H1 (cell line): ENCODE data around the gene IREB2. TPM values are rescaled to one million over a fixed set of nuclear protein-coding genes. Genes with fewer than 3 reads are reported as not detected.

Experiments used
- CTCF ChIA-PET: fragments of 300-600 bp; sonication (Branson Sonifier 250); formaldehyde crosslinking; loops from one replicate; lab custom pipeline; 2021; ENCODE audit not compliant: partially characterized antibody; lab: Charles Lee
- POLR2A ChIA-PET: fragments of 300-600 bp; sonication (Branson Sonifier 250); formaldehyde crosslinking; loops from one replicate; lab custom pipeline; 2021; ENCODE audit warnings: inconsistent platforms; ENCODE audit not compliant: partially characterized antibody; lab: Charles Lee
- DNase-seq, 2 experiments: peaks; one replicate each; pipeline versions ENCODE4 v3.0.0 to v3.0.0-alpha.2; 2010 to 2022; ENCODE audit warnings: low spot score in 2 of 2, low read depth in 1 of 2, mixed read lengths in 1 of 2
- FAIRE-seq: peaks from 2 replicates; lab custom pipeline; 2011; peaks lifted over from hg19 to GRCh38; lab: Jason Lieb, UNC
- H2AFZ ChIP-seq: 2 replicates; pipeline ENCODE4 v1.8.1; 2012; ENCODE audit warnings: low read length, inconsistent platforms
- H2AK5ac ChIP-seq: 2 replicates; pipeline ENCODE4 v1.6.1; 2013; ENCODE audit warnings: low read depth, low read length
- H2BK120ac ChIP-seq: replicated peaks from 2 replicates; pipeline ENCODE3; 2013; ENCODE audit warnings: low read depth, low read length, inconsistent platforms
- H2BK12ac ChIP-seq: 2 replicates; pipeline ENCODE4 v1.6.1; 2013; ENCODE audit warnings: low read depth, low read length
- H2BK15ac ChIP-seq: 2 replicates; pipeline ENCODE4 v1.6.1; 2013; ENCODE audit warnings: low read length
- H2BK20ac ChIP-seq: 2 replicates; pipeline ENCODE4 v1.6.1; 2013; ENCODE audit warnings: low read length
- H2BK5ac ChIP-seq: 2 replicates; pipeline ENCODE4 v1.6.1; 2013; ENCODE audit warnings: low read depth, low read length
- H3K14ac ChIP-seq: 2 replicates; pipeline ENCODE4 v1.6.1; 2013; ENCODE audit warnings: inconsistent platforms; ENCODE audit not compliant: insufficient read length
- H3K18ac ChIP-seq: 2 replicates; pipeline ENCODE4 v1.6.1; 2013; ENCODE audit warnings: low read length; ENCODE audit errors: extremely low read depth
- H3K23ac ChIP-seq: 2 replicates; pipeline ENCODE4 v1.6.1; 2013; ENCODE audit warnings: inconsistent platforms; ENCODE audit not compliant: insufficient read length
- H3K23me2 ChIP-seq: 2 replicates; pipeline ENCODE4 v1.6.1; 2013; ENCODE audit warnings: low read depth, low read length
- H3K27ac ChIP-seq: 2 replicates; pipeline ENCODE4 v1.6.1; 2011; ENCODE audit warnings: low read depth, low read length, inconsistent platforms
- H3K27me3 ChIP-seq, 4 experiments: replicated peaks in 1 of 4; 1 replicate in 1 of 4; 2 replicates in 3 of 4; pipeline versions ENCODE4 v1.6.1 to v1.8.1; 2011 to 2013; ENCODE audit warnings: low read length in 3 of 4, mild to moderate bottlenecking in 3 of 4, inconsistent platforms in 2 of 4, mixed read lengths in 2 of 4, moderate library complexity in 1 of 4; ENCODE audit not compliant: control insufficient read depth in 3 of 4, insufficient read depth in 3 of 4; ENCODE audit errors: extremely low read depth in 1 of 4
- H3K36me3 ChIP-seq, 4 experiments: 2 replicates each; pipeline versions ENCODE4 v1.6.1 to v1.8.1; 2011 to 2013; ENCODE audit warnings: mild to moderate bottlenecking in 4 of 4, low read length in 3 of 4, moderate library complexity in 2 of 4, control low read depth in 1 of 4, inconsistent platforms in 1 of 4; ENCODE audit not compliant: insufficient read depth in 4 of 4, control insufficient read depth in 2 of 4
- H3K4ac ChIP-seq: replicated peaks from 2 replicates; pipeline ENCODE3; 2013; ENCODE audit warnings: low read length, low read depth, mixed read lengths, inconsistent platforms; ENCODE audit not compliant: insufficient read length
- H3K4me1 ChIP-seq, 4 experiments: replicated peaks in 1 of 4; 1 replicate in 1 of 4; 2 replicates in 3 of 4; pipeline versions ENCODE4 v1.6.1 to v1.8.1; 2011 to 2013; ENCODE audit warnings: low read length in 3 of 4, inconsistent platforms in 2 of 4, mixed read lengths in 1 of 4; ENCODE audit not compliant: insufficient read depth in 4 of 4, control insufficient read depth in 3 of 4
- H3K4me2 ChIP-seq, 2 experiments: 2 replicates each; pipeline versions ENCODE4 v1.6.1 to v1.8.1; 2011 to 2013; ENCODE audit warnings: low read depth in 2 of 2, low read length in 2 of 2, control low read depth in 1 of 2, inconsistent platforms in 1 of 2, mild to moderate bottlenecking in 1 of 2; ENCODE audit not compliant: insufficient read depth in 1 of 2
- H3K4me3 ChIP-seq, 4 experiments: fragments of 200-600, 300-600 bp in 1 of 4; sonication (generic), shearing (Covaris generic), sonication (Bioruptor Twin) in 1 of 4; 2 replicates each; pipeline versions ENCODE4 v1.5.1 to v1.8.1; 2011 to 2016; ENCODE audit warnings: low read length in 4 of 4, low read depth in 3 of 4, control low read depth in 2 of 4, inconsistent platforms in 2 of 4, mild to moderate bottlenecking in 2 of 4, mixed read lengths in 1 of 4, moderate library complexity in 1 of 4; ENCODE audit not compliant: insufficient read depth in 2 of 4; ENCODE audit errors: extremely low read depth in 1 of 4
- H3K56ac ChIP-seq: replicated peaks from 2 replicates; pipeline ENCODE3; 2013; ENCODE audit warnings: low read depth, mild to moderate bottlenecking, mixed read lengths, low read length, inconsistent platforms; ENCODE audit not compliant: insufficient read length
- H3K79me1 ChIP-seq: 2 replicates; pipeline ENCODE4 v1.6.1; 2013; ENCODE audit warnings: low read depth, low read length, control low read depth
- H3K79me2 ChIP-seq, 2 experiments: 2 replicates each; pipeline versions ENCODE4 v1.6.1 to v1.8.1; 2012 to 2013; ENCODE audit warnings: low read length in 2 of 2, mild to moderate bottlenecking in 2 of 2, inconsistent platforms in 1 of 2; ENCODE audit not compliant: insufficient read depth in 2 of 2, control insufficient read depth in 1 of 2
- H3K9ac ChIP-seq, 4 experiments: replicated peaks in 1 of 4; 1 replicate in 1 of 4; 2 replicates in 3 of 4; pipeline versions ENCODE4 v1.6.1 to v1.8.1; 2011 to 2013; ENCODE audit warnings: low read depth in 3 of 4, low read length in 3 of 4, control low read depth in 2 of 4, mild to moderate bottlenecking in 2 of 4, moderate library complexity in 2 of 4, inconsistent platforms in 1 of 4; ENCODE audit errors: extremely low read depth in 1 of 4
- H3K9me3 ChIP-seq, 2 experiments: 2 replicates each; pipeline versions ENCODE4 v1.6.1 to v1.8.1; 2012 to 2013; ENCODE audit warnings: mild to moderate bottlenecking in 2 of 2, moderate library complexity in 2 of 2, control low read depth in 1 of 2, inconsistent platforms in 1 of 2, low read depth in 1 of 2, low read length in 1 of 2, mixed read lengths in 1 of 2; ENCODE audit not compliant: insufficient read depth in 2 of 2
- H4K20me1 ChIP-seq, 2 experiments: replicated peaks in 1 of 2; 2 replicates each; pipeline versions ENCODE3 to v1.8.1; 2011 to 2013; ENCODE audit warnings: inconsistent platforms in 2 of 2, low read length in 2 of 2, mild to moderate bottlenecking in 1 of 2; ENCODE audit not compliant: insufficient read depth in 2 of 2, control insufficient read depth in 1 of 2
- H4K5ac ChIP-seq: 2 replicates; pipeline ENCODE4 v1.6.1; 2013; ENCODE audit warnings: low read length, low read depth, mixed read lengths, inconsistent platforms; ENCODE audit not compliant: insufficient read length
- H4K8ac ChIP-seq: 2 replicates; pipeline ENCODE4 v1.8.0; 2013; ENCODE audit warnings: mild to moderate bottlenecking, moderate library complexity, low read length, inconsistent platforms; ENCODE audit not compliant: insufficient read depth; ENCODE audit errors: extremely low read depth
- H4K91ac ChIP-seq: replicated peaks from 2 replicates; pipeline ENCODE3; 2013; ENCODE audit warnings: low read length, mixed read lengths, inconsistent platforms; ENCODE audit not compliant: insufficient read length
- CEBPB ChIP-seq: IDR thresholded peaks from 2 replicates; pipeline ENCODE4 v1.6.1; 2012; ENCODE audit warnings: low read depth, low read length
- GABPA ChIP-seq: IDR thresholded peaks from 2 replicates; pipeline ENCODE4 v1.6.1; 2011; ENCODE audit warnings: mild to moderate bottlenecking, low read length, moderate library complexity, borderline replicate concordance; ENCODE audit not compliant: insufficient read depth
- MAX ChIP-seq: IDR thresholded peaks from 2 replicates; pipeline ENCODE4 v1.6.1; 2012; ENCODE audit warnings: inconsistent platforms
- PHF8 ChIP-seq: fragments of 200-600 bp; sonication (generic); conservative IDR thresholded peaks from 2 replicates; pipeline ENCODE4 v1.7.1; 2012; ENCODE audit warnings: low read depth, mild to moderate bottlenecking, inconsistent platforms, low read length, moderate library complexity
- RAD21 ChIP-seq, 2 experiments: IDR thresholded peaks in 1 of 2; conservative IDR thresholded peaks in 1 of 2; 2 replicates each; pipeline ENCODE4 v1.6.1; 2011; ENCODE audit warnings: low read depth in 2 of 2, low read length in 2 of 2, improper control_type of control experiment in 1 of 2, inconsistent platforms in 1 of 2, mild to moderate bottlenecking in 1 of 2, moderate library complexity in 1 of 2
- SAP30 ChIP-seq: fragments of 300-600 bp; sonication (generic); IDR thresholded peaks from 2 replicates; pipeline ENCODE4 v1.7.1; 2012; ENCODE audit warnings: low read length, moderate library complexity, mild to moderate bottlenecking, inconsistent platforms; ENCODE audit not compliant: insufficient read depth, insufficient replicate concordance
- SIN3A ChIP-seq, 2 experiments: IDR thresholded peaks in 1 of 2; conservative IDR thresholded peaks in 1 of 2; 2 replicates each; pipeline ENCODE4 v1.6.1; 2011 to 2012; ENCODE audit warnings: low read length in 2 of 2, improper control_type of control experiment in 1 of 2, low read depth in 1 of 2, mild to moderate bottlenecking in 1 of 2
- SP1 ChIP-seq: IDR thresholded peaks from 2 replicates; pipeline ENCODE4 v1.6.1; 2011; ENCODE audit warnings: low read depth, low read length
- TCF12 ChIP-seq: IDR thresholded peaks from 2 replicates; pipeline ENCODE4 v1.6.1; 2011; ENCODE audit warnings: low read depth, mild to moderate bottlenecking, low read length
- TEAD4 ChIP-seq: IDR thresholded peaks from 2 replicates; pipeline ENCODE4 v1.6.1; 2012; ENCODE audit warnings: low read depth, low read length, inconsistent platforms, mixed read lengths
- WGBS, 2 experiments: shearing (Covaris generic) in 1 of 2; methylation state at CpG; one replicate each; pipeline versions ENCODE4 v1.1.6 to v1.1.7; 2013 to 2015; ENCODE audit warnings: low lambda C conversion rate in 2 of 2, mixed read lengths in 2 of 2, inconsistent platforms in 1 of 2, low coverage in 1 of 2, missing lambda C conversion rate in 1 of 2; ENCODE audit not compliant: insufficient replicate concordance in 2 of 2, insufficient coverage in 1 of 2, insufficient read length in 1 of 2; ENCODE audit errors: extremely low coverage in 1 of 2, missing lambda C conversion rate in 1 of 2; 5-methylcytosine and 5-hydroxymethylcytosine counted together
- polyA plus RNA-seq, 7 experiments: library from polyadenylated mRNA; depleted of rRNA in 3 of 7; stranded (reverse) in 5 of 7; unstranded in 2 of 7; fragments of >200 nt in 5 of 7; fragments of 200-250 nt in 2 of 7; gene quantifications; 1 replicate in 5 of 7; 2 replicates in 1 of 7; 4 replicates in 1 of 7; pipeline versions ENCODE4 v1.2.1 to v1.2.3, GENCODE V29; 2011 to 2013; ENCODE audit warnings: missing spikeins in 2 of 7, mixed read lengths in 2 of 7
- total RNA-seq: library from RNA; stranded (reverse); fragmentation: NEBNext Ultra II Directional; extraction: Animal tissue kit (Norgen Biotek cat#: 25700); gene quantifications from 2 replicates; pipeline ENCODE4 v1.2.1, GENCODE V29; 2021

Gene IREB2
- total and polyA plus RNA-seq, 2 of the 8 experiments (the other 6 are each of a cell fraction or from before 2014, with no cell fraction given), result 21.0 to 103 TPM

- peak overlapping the region; percentile 68; the same call in 1 of the 2 replicates for H2AFZ ChIP-seq
- peak; percentile 86 for FAIRE-seq
- H3K14ac ChIP-seq, result no peak overlapping the region
- no peak overlapping the region for H2AK5ac ChIP-seq
- H3K4me2 ChIP-seq, result peak overlapping the region; percentile 46 to 53; a peak in 3 of 4 replicates
- peak; percentile 54 to 67 for DNase-seq
- H3K9me3 ChIP-seq, result no peaks in the 10 kb centered on the region
- no peak overlapping the region for H4K5ac ChIP-seq
- peak overlapping the region in 1 of 4 experiments; percentile 36; a peak in 2 of 8 replicates for H3K4me3 ChIP-seq
- H3K56ac ChIP-seq, result no peak overlapping the region
- ChIA-PET CTCF (interaction anchor here (1.0 to 9.9 kb wide), 7 partner anchors 10 to 83 kb away, joined by 3 to 240 read pairs (median 17); no protein-coding TSS in a partner anchor), POLR2A (interaction anchor here (0.7 to 1.7 kb wide), 4 partner anchors 9 to 84 kb away, joined by 3 to 5 read pairs (median 3); partner anchors contain the start of genes CRABP1 and IREB2)
- no peaks in the 10 kb centered on the region for H3K79me1 ChIP-seq
- no peaks in the 10 kb centered on the region for H4K20me1 ChIP-seq
- H3K23me2 ChIP-seq, result no peaks in the 10 kb centered on the region
- H3K23ac ChIP-seq, result no peak overlapping the region
- peaks cover 4 to 31% (median 10%) of the 10 kb centered on the region in 4 experiments for H3K4me1 ChIP-seq
- H2BK15ac ChIP-seq, result no peak overlapping the region; the same call in 1 of the 2 replicates
- H3K36me3 ChIP-seq, result no peaks in the 10 kb centered on the region
- H2BK5ac ChIP-seq, result peak overlapping the region; percentile 89; the same call in 1 of the 2 replicates
- peaks cover 0 to 2% (median 0%) of the 10 kb centered on the region in 4 experiments; a peak in 3 of 7 replicates for H3K27me3 ChIP-seq
- H3K79me2 ChIP-seq, result no peaks in the 10 kb centered on the region
- H3K4ac ChIP-seq, result peak overlapping the region; percentile 23
- no peak overlapping the region for H4K8ac ChIP-seq
- peak overlapping the region in 1 of 4 experiments; percentile 48; a peak in 2 of 7 replicates for H3K9ac ChIP-seq
- peak overlapping the region; percentile 12 for H4K91ac ChIP-seq
- peak overlapping the region; percentile 84; the same call in 1 of the 2 replicates for H3K18ac ChIP-seq
- peak overlapping the region; percentile 18; the same call in 1 of the 2 replicates for H3K27ac ChIP-seq
- WGBS, 2 experiments, result 29% methylated on average over 13 of the region's 13 CpGs; no CpG with 5 or more reads in 1 of the 2 experiments
- H2BK120ac ChIP-seq, result peak overlapping the region; percentile 14
- H2BK20ac ChIP-seq, result peak overlapping the region; percentile 24; the same call in 1 of the 2 replicates
- H2BK12ac ChIP-seq, result peak overlapping the region; percentile 89
- TF ChIP-seq PHF8 (no peak), GABPA (no peak), SP1 (peak; percentile 56), TCF12 (0 out of 2 replicates have a peak, but pooled peaks have one; percentile 21), TEAD4 (peak; percentile 24; the same call in 1 of the 2 replicates), SAP30 (no peak), MAX (0 out of 2 replicates have a peak, but pooled peaks have one; percentile 27), SIN3A (conservative IDR thresholded peaks at IDR 0.05 in 1 of 2, IDR thresholded peaks at IDR 0.05 in 1 of 2; ENCODE audit: low read depth in 1 of 2, low read length in 2 of 2) (peak in 1 of 2 experiments; percentile 54; a peak in 1 of 4 replicates), RAD21 (IDR thresholded peaks at IDR 0.05 in 1 of 2, conservative IDR thresholded peaks at IDR 0.05 in 1 of 2; ENCODE audit: low read depth in 2 of 2, low read length in 2 of 2) (no peak; a peak in 1 of 4 replicates), CEBPB (no peak)
Observed at GRCh38 chr15:78394981-78395616, 42.9 kb upstream of the IREB2 start.
